ENCODE data around the gene TNFRSF6B. TPM values are rescaled to one million over a fixed set of nuclear protein-coding genes. Genes with fewer than 3 reads are reported as not detected.
A peak's percentile ranks its signal among the peaks of the same experiment; 100 is the strongest.
"Not testable (repeated sequence)": the region's sequence is repeated elsewhere in the genome, so short reads cannot be mapped to it uniquely, and the experiment has no call there.

TNFRSF6B gene
- total and polyA plus RNA-seq, 10 donors = 8.9 to 104 (median 31.0) TPM

GRCh38 chr20:63712191-63712590 lies 15.7 kb downstream of the TNFRSF6B start:
- Histone ChIP-seq H3K4me1 (peaks cover 16 to 66% (median 43%) of the 10 kb centered on the region in 6 donors), H3K27ac (no peak overlapping the region), H3K36me3 (peaks cover 0 to 85% (median 58%) of the 10 kb centered on the region in 6 donors), H3K4me3 (no peak overlapping the region), H3K27me3 (replicated peaks in 1 of 7) (no peaks in the 10 kb centered on the region), H3K9me3 (peaks cover 3 to 27% (median 19%) of the 10 kb centered on the region in 8 donors)
- DNase-seq = no peak
- TF ChIP-seq CTCF (IDR thresholded peaks at IDR 0.05 in 8 of 11, conservative IDR thresholded peaks at IDR 0.05 in 3 of 11) (no peak), POLR2AphosphoS5 (IDR thresholded peaks at IDR 0.05) (no peak), POLR2A (IDR thresholded peaks at IDR 0.05) (no peak)
- WGBS, 5 donors = 93 to 100% (median 100%) methylated on average over 1 of the region's 1 CpG
- intact Hi-C loops (cut with DNase I; ENCODE audit: low total_unique reads) = no loop called here

GRCh38 chr20:63714858-63715257 lies 18.4 kb downstream of the TNFRSF6B start:
- intact Hi-C loops (cut with DNase I; ENCODE audit: low total_unique reads) = no loop called here
- peaks cover 2 to 99% (median 72%) of the 10 kb centered on the region in 6 donors for H3K36me3 ChIP-seq
- peaks cover 2 to 44% (median 25%) of the 10 kb centered on the region in 6 donors for H3K4me1 ChIP-seq
- no peak for TF ChIP-seq POLR2A (IDR thresholded peaks at IDR 0.05)
- no peak for TF ChIP-seq CTCF (IDR thresholded peaks at IDR 0.05 in 8 of 11, conservative IDR thresholded peaks at IDR 0.05 in 3 of 11)
- TF ChIP-seq POLR2AphosphoS5 (IDR thresholded peaks at IDR 0.05) = no peak
- H3K27ac ChIP-seq = no peak overlapping the region
- H3K9me3 ChIP-seq = peaks cover 3 to 40% (median 31%) of the 10 kb centered on the region in 8 donors
- WGBS, 5 donors = 95 to 98% (median 97%) methylated on average over 5 of the region's 5 CpGs
- DNase-seq = no peak
- no peak overlapping the region for H3K4me3 ChIP-seq
- H3K27me3 ChIP-seq (replicated peaks in 1 of 7) = no peaks in the 10 kb centered on the region

- peaks cover 3 to 38% (median 31%) of the 10 kb centered on the region in 8 donors for H3K9me3 ChIP-seq
- H3K4me3 ChIP-seq = no peak overlapping the region
- no peak for DNase-seq
- H3K4me1 ChIP-seq = peaks cover 0 to 8% (median 0%) of the 10 kb centered on the region in 6 donors
- peaks cover 2 to 95% (median 51%) of the 10 kb centered on the region in 6 donors for H3K36me3 ChIP-seq
- WGBS, 5 donors = 94 to 100% (median 98%) methylated on average over 2 of the region's 2 CpGs
- H3K27me3 ChIP-seq (replicated peaks in 1 of 7) = no peaks in the 10 kb centered on the region
- TF ChIP-seq POLR2AphosphoS5 (IDR thresholded peaks at IDR 0.05) (no peak), CTCF (IDR thresholded peaks at IDR 0.05 in 8 of 11, conservative IDR thresholded peaks at IDR 0.05 in 3 of 11) (no peak), POLR2A (IDR thresholded peaks at IDR 0.05) (no peak)
- intact Hi-C loops (cut with DNase I; ENCODE audit: low total_unique reads) = no loop called here
- H3K27ac ChIP-seq = no peak overlapping the region
These were observed 22.5 kb downstream of the TNFRSF6B start for GRCh38 chr20:63718996-63719395.

GRCh38 chr20:63722967-63723622 lies 26.6 kb downstream of the TNFRSF6B start:
- H3K4me3 ChIP-seq; H3K27ac ChIP-seq; intact Hi-C loops (cut with DNase I; ENCODE audit: low total_unique reads); H3K27me3 ChIP-seq (replicated peaks in 1 of 7); DNase-seq: not testable (repeated sequence)
- peaks cover 0 to 38% (median 34%) of the 10 kb centered on the region in 8 donors for H3K9me3 ChIP-seq
- peaks cover 0 to 21% (median 9%) of the 10 kb centered on the region in 6 donors for H3K4me1 ChIP-seq
- H3K36me3 ChIP-seq = peaks cover 2 to 87% (median 42%) of the 10 kb centered on the region in 6 donors
- WGBS, 5 donors = 73 to 85% (median 82%) methylated on average over 2 of the region's 2 CpGs

GRCh38 chr20:63730189-63730733 lies 33.8 kb downstream of the TNFRSF6B start:
- H3K27me3 ChIP-seq (replicated peaks in 1 of 7); intact Hi-C loops (cut with DNase I; ENCODE audit: low total_unique reads); DNase-seq: not testable (repeated sequence)
- Histone ChIP-seq H3K4me1 (peaks cover 12 to 63% (median 46%) of the 10 kb centered on the region in 6 donors), H3K4me3 (peak overlapping the region in 1 of 8 donors; percentile 19), H3K36me3 (peaks cover 0 to 65% (median 32%) of the 10 kb centered on the region in 6 donors), H3K9me3 (peaks cover 0 to 12% (median 11%) of the 10 kb centered on the region in 8 donors), H3K27ac (peak overlapping the region; percentile 58 to 83 (median 67))
- 69 to 72% (median 71%) methylated on average over 18 of the region's 18 CpGs for WGBS, 5 donors
